ENCODE results near the gene CORO2B. TPM values are rescaled to one million over a fixed set of nuclear protein-coding genes. Genes with fewer than 3 reads are reported as not detected.

Gene CORO2B
- polyA plus RNA-seq, 1 donor from 2014 or later: 15.1 TPM

DNA sequence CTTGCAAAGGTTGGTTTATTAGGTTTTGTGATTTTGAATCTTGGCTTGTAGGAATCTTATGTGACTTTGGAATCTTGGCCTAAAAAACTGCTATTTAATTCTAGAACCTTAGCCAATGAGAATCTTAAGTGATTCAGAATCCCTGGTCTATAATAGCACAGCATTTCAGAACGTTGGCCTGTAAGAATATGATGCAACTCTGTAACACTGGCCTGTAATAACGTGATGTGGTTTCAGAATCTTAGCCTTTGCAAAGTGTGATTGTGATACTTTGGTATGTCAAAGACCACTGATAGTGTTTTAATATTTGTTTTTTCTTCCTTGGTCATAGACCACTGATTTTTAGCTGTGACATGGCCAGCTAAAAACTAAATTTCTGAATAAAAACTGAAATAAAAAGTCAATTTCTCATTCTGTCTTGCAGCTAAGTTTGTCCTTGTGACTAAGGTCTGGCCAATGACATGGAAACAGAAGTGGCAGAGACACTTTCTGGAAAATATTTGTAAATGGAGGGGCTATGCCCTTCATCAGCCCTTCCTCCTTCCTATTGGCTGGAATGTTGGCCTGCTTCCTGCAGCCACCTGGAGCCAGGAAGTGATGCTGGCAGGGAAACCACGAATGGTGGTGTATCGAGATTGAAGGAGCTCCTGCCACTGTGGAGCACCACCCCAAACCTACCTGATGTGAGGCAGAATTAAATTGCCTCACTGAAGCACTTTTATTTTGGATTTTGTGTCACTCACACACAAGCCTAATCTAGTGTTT lies 42.3 kb upstream of the CORO2B start:
- no peaks in the 10 kb centered on the region for H3K36me3 ChIP-seq (ENCODE audit: insufficient read depth, low read length)
- H3K27me3 ChIP-seq (ENCODE audit: insufficient read depth, low read depth, low read length): no peaks in the 10 kb centered on the region
- no peak overlapping the region for H2AFZ ChIP-seq (ENCODE audit: low read depth, low read length)
- no peak overlapping the region for H3K27ac ChIP-seq (ENCODE audit: low read length)
- no peaks in the 10 kb centered on the region for H3K79me2 ChIP-seq (replicated peaks; ENCODE audit: insufficient read depth, low read length)
- no peaks in the 10 kb centered on the region for H3K9me3 ChIP-seq (ENCODE audit: low read length)
- no peaks in the 10 kb centered on the region for H3F3A ChIP-seq (ENCODE audit: insufficient read depth, low read length, poor library complexity, severe bottlenecking)
- no peaks in the 10 kb centered on the region for H3K9me2 ChIP-seq (ENCODE audit: insufficient read depth, low read length)
- no peaks in the 10 kb centered on the region for H4K20me1 ChIP-seq (ENCODE audit: insufficient read depth)
- TF ChIP-seq EP300 (conservative IDR thresholded peaks at IDR 0.05; ENCODE audit: poor library complexity, severe bottlenecking): no peak
- TF ChIP-seq POLR2AphosphoS5 (IDR thresholded peaks at IDR 0.05): no peak
- no peak for TF ChIP-seq EZH2 (IDR thresholded peaks at IDR 0.05; ENCODE audit: borderline replicate concordance, insufficient read depth, low read length, poor library complexity, severe bottlenecking)
- TF ChIP-seq, protein P1, sequence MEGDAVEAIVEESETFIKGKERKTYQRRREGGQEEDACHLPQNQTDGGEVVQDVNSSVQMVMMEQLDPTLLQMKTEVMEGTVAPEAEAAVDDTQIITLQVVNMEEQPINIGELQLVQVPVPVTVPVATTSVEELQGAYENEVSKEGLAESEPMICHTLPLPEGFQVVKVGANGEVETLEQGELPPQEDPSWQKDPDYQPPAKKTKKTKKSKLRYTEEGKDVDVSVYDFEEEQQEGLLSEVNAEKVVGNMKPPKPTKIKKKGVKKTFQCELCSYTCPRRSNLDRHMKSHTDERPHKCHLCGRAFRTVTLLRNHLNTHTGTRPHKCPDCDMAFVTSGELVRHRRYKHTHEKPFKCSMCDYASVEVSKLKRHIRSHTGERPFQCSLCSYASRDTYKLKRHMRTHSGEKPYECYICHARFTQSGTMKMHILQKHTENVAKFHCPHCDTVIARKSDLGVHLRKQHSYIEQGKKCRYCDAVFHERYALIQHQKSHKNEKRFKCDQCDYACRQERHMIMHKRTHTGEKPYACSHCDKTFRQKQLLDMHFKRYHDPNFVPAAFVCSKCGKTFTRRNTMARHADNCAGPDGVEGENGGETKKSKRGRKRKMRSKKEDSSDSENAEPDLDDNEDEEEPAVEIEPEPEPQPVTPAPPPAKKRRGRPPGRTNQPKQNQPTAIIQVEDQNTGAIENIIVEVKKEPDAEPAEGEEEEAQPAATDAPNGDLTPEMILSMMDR (IDR thresholded peaks at IDR 0.05; ENCODE audit: poor library complexity, severe bottlenecking): no peak
- TF ChIP-seq TAF1 (IDR thresholded peaks at IDR 0.05; ENCODE audit: low read depth): no peak
- TF ChIP-seq, protein P2, sequence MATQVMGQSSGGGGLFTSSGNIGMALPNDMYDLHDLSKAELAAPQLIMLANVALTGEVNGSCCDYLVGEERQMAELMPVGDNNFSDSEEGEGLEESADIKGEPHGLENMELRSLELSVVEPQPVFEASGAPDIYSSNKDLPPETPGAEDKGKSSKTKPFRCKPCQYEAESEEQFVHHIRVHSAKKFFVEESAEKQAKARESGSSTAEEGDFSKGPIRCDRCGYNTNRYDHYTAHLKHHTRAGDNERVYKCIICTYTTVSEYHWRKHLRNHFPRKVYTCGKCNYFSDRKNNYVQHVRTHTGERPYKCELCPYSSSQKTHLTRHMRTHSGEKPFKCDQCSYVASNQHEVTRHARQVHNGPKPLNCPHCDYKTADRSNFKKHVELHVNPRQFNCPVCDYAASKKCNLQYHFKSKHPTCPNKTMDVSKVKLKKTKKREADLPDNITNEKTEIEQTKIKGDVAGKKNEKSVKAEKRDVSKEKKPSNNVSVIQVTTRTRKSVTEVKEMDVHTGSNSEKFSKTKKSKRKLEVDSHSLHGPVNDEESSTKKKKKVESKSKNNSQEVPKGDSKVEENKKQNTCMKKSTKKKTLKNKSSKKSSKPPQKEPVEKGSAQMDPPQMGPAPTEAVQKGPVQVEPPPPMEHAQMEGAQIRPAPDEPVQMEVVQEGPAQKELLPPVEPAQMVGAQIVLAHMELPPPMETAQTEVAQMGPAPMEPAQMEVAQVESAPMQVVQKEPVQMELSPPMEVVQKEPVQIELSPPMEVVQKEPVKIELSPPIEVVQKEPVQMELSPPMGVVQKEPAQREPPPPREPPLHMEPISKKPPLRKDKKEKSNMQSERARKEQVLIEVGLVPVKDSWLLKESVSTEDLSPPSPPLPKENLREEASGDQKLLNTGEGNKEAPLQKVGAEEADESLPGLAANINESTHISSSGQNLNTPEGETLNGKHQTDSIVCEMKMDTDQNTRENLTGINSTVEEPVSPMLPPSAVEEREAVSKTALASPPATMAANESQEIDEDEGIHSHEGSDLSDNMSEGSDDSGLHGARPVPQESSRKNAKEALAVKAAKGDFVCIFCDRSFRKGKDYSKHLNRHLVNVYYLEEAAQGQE (IDR thresholded peaks at IDR 0.05; ENCODE audit: borderline replicate concordance): no peak
- no peak for TF ChIP-seq SMC3 (conservative IDR thresholded peaks at IDR 0.05; ENCODE audit: poor library complexity)
- TF ChIP-seq RAD21 (conservative IDR thresholded peaks at IDR 0.05): no peak
- no peak for TF ChIP-seq MXI1 (conservative IDR thresholded peaks at IDR 0.05; ENCODE audit: poor library complexity, severe bottlenecking)
- no peak overlapping the region for H3K4me2 ChIP-seq (ENCODE audit: low read length)
- no peak overlapping the region for H3K9ac ChIP-seq (ENCODE audit: low read length)
- no peak overlapping the region for H3K4me3 ChIP-seq (ENCODE audit: low read length)

DNA sequence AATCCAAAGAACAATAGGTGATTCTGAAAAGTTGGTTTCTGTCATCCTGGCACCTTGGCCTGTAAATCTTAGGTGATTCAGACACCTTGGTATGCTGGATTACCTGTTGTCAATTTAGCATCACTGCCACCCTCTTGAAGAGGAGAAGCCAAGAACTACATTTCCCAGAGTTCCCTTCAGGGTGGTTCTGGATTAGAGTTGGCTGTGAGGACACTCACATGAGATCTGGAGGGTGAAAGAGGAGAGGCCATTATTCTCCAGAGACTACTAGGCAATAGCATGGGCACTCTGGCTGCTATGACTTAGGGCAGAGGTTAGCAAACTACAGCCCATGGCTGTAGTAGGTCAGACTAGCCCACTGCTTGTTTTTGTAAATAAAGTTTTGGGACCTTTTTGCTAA lies 41.7 kb upstream of the CORO2B start:
- Histone ChIP-seq H3K27me3 (ENCODE audit: insufficient read depth, low read depth, low read length) (no peaks in the 10 kb centered on the region), H3K9ac (ENCODE audit: low read length) (no peak overlapping the region), H3K4me3 (ENCODE audit: low read length) (no peak overlapping the region), H4K20me1 (ENCODE audit: insufficient read depth) (no peaks in the 10 kb centered on the region), H3F3A (ENCODE audit: insufficient read depth, low read length, poor library complexity, severe bottlenecking) (no peaks in the 10 kb centered on the region), H3K9me3 (ENCODE audit: low read length) (no peaks in the 10 kb centered on the region), H3K27ac (ENCODE audit: low read length) (no peak overlapping the region), H3K4me2 (ENCODE audit: low read length) (no peak overlapping the region), H3K79me2 (replicated peaks; ENCODE audit: insufficient read depth, low read length) (no peaks in the 10 kb centered on the region), H2AFZ (ENCODE audit: low read depth, low read length) (no peak overlapping the region), H3K36me3 (ENCODE audit: insufficient read depth, low read length) (no peaks in the 10 kb centered on the region), H3K9me2 (ENCODE audit: insufficient read depth, low read length) (no peaks in the 10 kb centered on the region)
- no peak for TF ChIP-seq RAD21 (conservative IDR thresholded peaks at IDR 0.05)

Data from neural cell (in vitro differentiated cells).